Head of caudate nucleus (tissue), 42 donors: ENCODE data around the gene GM2A.

Experiments
- DNase-seq, 42 donors: peaks; one replicate each; pipeline versions ENCODE4 v3.0.0 to v3.0.0-alpha.2; 2020 to 2021; ENCODE audit warnings: mixed read lengths in 7 of 42
- intact Hi-C: fragments of 100-400 bp; cut with DNase I; formaldehyde crosslinking; loops from one replicate; pipeline ENCODE4 v1.15.0; 2022

GM2A gene

GRCh38 chr5:151252762-151253604 is at the start of gene GM2A:
GM2A (plus strand) TSS chr5:151253185; CDS start chr5:151253217, 32 bp downstream.
- intact Hi-C loops: no loop called here
- peak; percentile 96 to 100 (median 99) for DNase-seq

GRCh38 chr5:151204051-151204450 is 48.9 kb upstream of the GM2A start:
- intact Hi-C loops: no loop called here
- DNase-seq: peak in 4 of 42 donors; percentile 8 to 20 (median 17)

GRCh38 chr5:151205411-151205810 is 47.6 kb upstream of the GM2A start:
- intact Hi-C loops: no loop called here
- peak in 3 of 42 donors; percentile 22 to 29 (median 25) for DNase-seq

- DNase-seq: peak in 2 of 42 donors; percentile 33
- intact Hi-C loops: no loop called here
Observed at GRCh38 chr5:151208481-151208914, 44.5 kb upstream of the GM2A start.

- intact Hi-C loops: no loop called here
- peak in 1 of 42 donors; percentile 3 for DNase-seq
Observed at GRCh38 chr5:151212406-151212798, 40.6 kb upstream of the GM2A start.

- intact Hi-C loops: no loop called here
- DNase-seq: peak in 36 of 42 donors; percentile 9 to 71 (median 38)
Observed at GRCh38 chr5:151213803-151214613, 39.0 kb upstream of the GM2A start.

GRCh38 chr5:151214614-151215545 is 38.1 kb upstream of the GM2A start:
- intact Hi-C loops: no loop called here
- peak in 10 of 42 donors; percentile 7 to 36 (median 26) for DNase-seq

- intact Hi-C loops: no loop called here
- no peak for DNase-seq
Observed at GRCh38 chr5:151215546-151215880, 37.5 kb upstream of the GM2A start.

- intact Hi-C loops: no loop called here
- peak in 1 of 42 donors; percentile 12 for DNase-seq
Observed at GRCh38 chr5:151216781-151217180, 36.2 kb upstream of the GM2A start.

- intact Hi-C loops: no loop called here
- DNase-seq: no peak
Observed at GRCh38 chr5:151218177-151218576, 34.8 kb upstream of the GM2A start.

- intact Hi-C loops: no loop called here
Observed at GRCh38 chr5:151219138-151219537, 33.8 kb upstream of the GM2A start.

GRCh38 chr5:151219789-151220188 is 33.2 kb upstream of the GM2A start:
- intact Hi-C loops: no loop called here
- no peak for DNase-seq

More at GRCh38 chr5:151219138-151219537, 33.8 kb upstream of the GM2A start:
- DNase-seq: no peak

GRCh38 chr5:151221574-151221973 is 31.4 kb upstream of the GM2A start:
- intact Hi-C loops: no loop called here
- DNase-seq: no peak

GRCh38 chr5:151222054-151222789 is 30.8 kb upstream of the GM2A start:
- intact Hi-C loops: no loop called here
- DNase-seq: no peak

- peak in 2 of 42 donors; percentile 6 to 22 for DNase-seq
- intact Hi-C loops: no loop called here
Observed at GRCh38 chr5:151222790-151223446, 30.1 kb upstream of the GM2A start.

GRCh38 chr5:151223447-151224264 is 29.3 kb upstream of the GM2A start, which contains the start of gene CCDC69:
CCDC69 (minus strand) TSS chr5:151224092; CDS start chr5:151223970, 122 bp downstream.
- intact Hi-C loops: no loop called here
- DNase-seq: peak; percentile 41 to 81 (median 68)

- no peak for DNase-seq
- intact Hi-C loops: no loop called here
Observed at GRCh38 chr5:151224372-151224771, 28.6 kb upstream of the GM2A start.
